BLaER1 (cell line): ENCODE results near the gene CUX1.
"Not testable (repeated sequence)": the region's sequence is repeated elsewhere in the genome, so short reads cannot be mapped to it uniquely, and the experiment has no call there.

Source experiments
- H3K27ac ChIP-seq: shearing (Covaris generic); formaldehyde crosslinking; 2 replicates; pipeline ENCODE4 v1.8.1; 2022
- H3K27me3 ChIP-seq: shearing (Covaris generic); formaldehyde crosslinking; 2 replicates; pipeline ENCODE4 v1.8.1; 2022
- H3K36me3 ChIP-seq: shearing (Covaris generic); formaldehyde crosslinking; 2 replicates; pipeline ENCODE4 v1.8.1; 2022
- H3K4me1 ChIP-seq: shearing (Covaris generic); formaldehyde crosslinking; 2 replicates; pipeline ENCODE4 v1.8.1; 2022
- H3K4me2 ChIP-seq: shearing (Covaris generic); formaldehyde crosslinking; 2 replicates; pipeline ENCODE4 v1.8.1; 2022
- H3K4me3 ChIP-seq: shearing (Covaris generic); formaldehyde crosslinking; 2 replicates; pipeline ENCODE4 v1.8.1; 2022
- H3K9ac ChIP-seq: shearing (Covaris generic); formaldehyde crosslinking; 2 replicates; pipeline ENCODE4 v1.8.1; 2022
- H3K9me3 ChIP-seq: shearing (Covaris generic); formaldehyde crosslinking; 2 replicates; pipeline ENCODE4 v1.8.1; 2022
- H4K20me1 ChIP-seq: shearing (Covaris generic); formaldehyde crosslinking; 2 replicates; pipeline ENCODE4 v1.8.1; 2022
- Cebpa-rat ChIP-seq: shearing (Covaris generic); IDR thresholded peaks from 2 replicates; pipeline ENCODE4 v1.8.1; 2022

CUX1 gene

DNA sequence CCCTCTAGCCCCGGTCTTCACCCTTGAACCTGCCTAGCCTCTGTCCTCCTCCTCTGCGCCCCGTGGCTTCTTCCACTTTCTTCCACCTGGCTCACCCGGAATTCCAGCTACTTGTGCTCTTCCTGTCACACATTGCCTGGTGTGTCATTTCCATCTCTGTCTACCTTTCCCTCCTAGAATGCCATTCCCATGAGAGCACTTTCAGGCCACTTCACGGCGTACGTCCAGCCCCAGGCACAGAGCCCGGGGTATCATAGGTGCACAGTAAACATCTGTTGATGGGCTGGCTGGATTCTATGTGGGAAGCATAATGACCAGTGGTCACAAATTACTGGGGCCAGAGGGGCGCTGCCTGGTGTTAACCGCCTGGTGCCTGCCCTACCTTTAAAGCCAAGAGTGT, 161.3 kb downstream of the CUX1 start:
- no peak overlapping the region for H3K4me3 ChIP-seq
- no peak overlapping the region for H3K9ac ChIP-seq
- H3K27me3 ChIP-seq, result no peaks in the 10 kb centered on the region
- H3K4me2 ChIP-seq, result peak overlapping the region; percentile 81
- no peaks in the 10 kb centered on the region for H3K9me3 ChIP-seq
- peak overlapping the region; percentile 81 for H3K27ac ChIP-seq
- TF ChIP-seq Cebpa-rat, result no peak
- H4K20me1 ChIP-seq, result no peaks in the 10 kb centered on the region
- H3K36me3 ChIP-seq, result peaks cover 16% of the 10 kb centered on the region
- H3K4me1 ChIP-seq, result peaks cover 99% of the 10 kb centered on the region

- Histone ChIP-seq H3K27me3 (no peaks in the 10 kb centered on the region), H3K4me1 (peaks cover 97% of the 10 kb centered on the region), H4K20me1 (no peaks in the 10 kb centered on the region), H3K4me3 (no peak overlapping the region), H3K4me2 (peak overlapping the region; percentile 31; the same call in 1 of the 2 replicates), H3K9ac (no peak overlapping the region), H3K36me3 (peaks cover 23% of the 10 kb centered on the region), H3K9me3 (no peaks in the 10 kb centered on the region), H3K27ac (peak overlapping the region; percentile 28; the same call in 1 of the 2 replicates)
- no peak for TF ChIP-seq Cebpa-rat
Measured at GRCh38 chr7:101983147-101983811, 165.9 kb downstream of the CUX1 start.

- Histone ChIP-seq H3K36me3 (peaks cover 16% of the 10 kb centered on the region; the same call in 1 of the 2 replicates), H3K4me2 (peak overlapping the region; percentile 94), H3K9me3 (no peaks in the 10 kb centered on the region), H4K20me1 (no peaks in the 10 kb centered on the region), H3K27me3 (no peaks in the 10 kb centered on the region), H3K9ac (peak overlapping the region; percentile 61; the same call in 1 of the 2 replicates), H3K27ac (peak overlapping the region; percentile 54), H3K4me1 (peaks cover 97% of the 10 kb centered on the region), H3K4me3 (no peak overlapping the region)
- TF ChIP-seq Cebpa-rat, result no peak
Measured at GRCh38 chr7:101984133-101984879, 166.9 kb downstream of the CUX1 start.

DNA sequence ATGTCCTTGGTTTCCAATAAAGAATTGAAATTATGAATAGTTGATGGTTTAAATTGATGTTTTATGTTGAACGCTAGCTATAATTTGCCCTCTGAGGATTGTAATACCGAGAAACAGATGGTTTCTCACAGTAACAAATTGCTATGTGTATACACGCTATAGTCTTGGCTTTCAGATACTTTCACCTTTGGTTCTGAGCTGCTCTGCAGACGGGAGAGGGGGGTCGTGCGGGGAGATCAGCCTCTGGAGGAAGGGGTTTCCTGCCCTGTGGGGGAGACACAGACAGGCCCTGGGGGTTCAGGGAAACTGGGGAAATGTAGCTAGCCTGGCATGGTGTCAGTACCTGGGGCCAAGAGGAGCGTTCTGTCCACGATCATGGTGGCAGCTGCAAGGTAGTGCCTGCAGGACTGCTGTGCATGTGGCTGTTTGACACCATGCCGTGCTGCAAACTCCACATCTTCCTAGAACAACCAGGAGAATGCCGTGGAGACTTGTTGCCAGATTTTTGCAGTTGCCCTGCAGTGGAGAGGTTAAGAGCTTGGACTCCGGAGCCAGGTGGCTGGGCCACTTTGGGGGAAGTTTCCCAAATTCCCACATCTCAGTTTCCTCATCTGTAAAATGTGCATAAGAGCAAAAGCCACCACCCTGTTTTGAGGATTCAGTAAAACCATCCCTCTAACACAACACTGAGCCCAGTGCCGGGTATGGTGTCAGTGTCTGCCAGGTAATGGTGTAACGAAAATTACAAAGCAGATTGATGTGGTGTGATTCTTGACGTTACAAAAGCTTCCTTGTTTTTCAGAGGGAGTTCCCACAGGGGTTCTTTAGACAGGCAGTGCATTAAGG, 167.9 kb downstream of the CUX1 start:
- H3K36me3 ChIP-seq, result peaks cover 16% of the 10 kb centered on the region; the same call in 1 of the 2 replicates
- no peaks in the 10 kb centered on the region for H3K9me3 ChIP-seq
- H3K9ac ChIP-seq, result peak overlapping the region; percentile 61
- peak overlapping the region; percentile 94 for H3K4me2 ChIP-seq
- H3K27me3 ChIP-seq, result no peaks in the 10 kb centered on the region
- H3K4me3 ChIP-seq, result no peak overlapping the region
- H3K4me1 ChIP-seq, result peaks cover 97% of the 10 kb centered on the region
- no peak for TF ChIP-seq Cebpa-rat
- peak overlapping the region; percentile 95 for H3K27ac ChIP-seq
- H4K20me1 ChIP-seq, result no peaks in the 10 kb centered on the region

DNA sequence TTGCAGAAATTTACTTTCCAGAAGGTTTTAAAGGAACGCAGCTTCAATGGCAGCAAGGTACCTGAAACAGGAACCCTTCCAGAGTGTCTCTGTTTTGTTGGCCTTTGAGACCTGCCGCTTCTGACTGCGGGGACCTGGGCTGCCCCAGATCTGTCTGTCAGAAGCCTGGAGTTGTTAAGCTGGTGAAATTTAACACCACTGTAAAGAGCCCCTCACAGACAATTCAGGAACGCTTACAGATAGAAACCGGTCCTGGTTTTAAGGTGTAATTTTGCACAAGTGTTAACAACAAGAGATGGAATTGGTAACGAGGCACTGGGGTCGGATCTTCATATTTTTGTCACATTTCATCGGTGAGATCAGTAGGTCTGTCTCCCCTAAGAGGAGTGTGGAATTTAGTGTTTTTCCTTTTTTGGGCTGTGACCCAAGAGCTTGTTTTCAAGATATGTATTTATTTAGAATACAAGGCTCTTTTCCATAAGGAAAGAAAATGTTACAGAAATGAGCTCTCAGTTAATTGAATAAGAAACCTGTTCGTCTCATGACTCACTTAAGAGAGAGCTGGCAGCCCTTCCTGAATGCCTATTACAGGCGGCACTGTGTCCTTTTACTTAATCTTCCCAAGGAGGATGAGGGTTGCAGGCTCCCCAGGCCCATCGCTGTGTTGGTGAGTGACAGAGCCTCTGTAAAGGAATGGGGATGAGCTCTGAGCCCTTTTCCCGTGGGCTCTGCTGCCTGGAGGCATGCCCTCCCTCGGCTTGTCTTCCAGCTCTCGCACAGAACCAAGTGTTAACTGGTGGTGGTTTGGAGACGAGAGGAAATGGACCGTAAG, 168.7 kb downstream of the CUX1 start:
- peaks cover 16% of the 10 kb centered on the region; the same call in 1 of the 2 replicates for H3K36me3 ChIP-seq
- H3K9ac ChIP-seq, result peak overlapping the region; percentile 61
- H3K9me3 ChIP-seq, result no peaks in the 10 kb centered on the region
- H4K20me1 ChIP-seq, result no peaks in the 10 kb centered on the region
- TF ChIP-seq Cebpa-rat, result no peak
- peaks cover 97% of the 10 kb centered on the region for H3K4me1 ChIP-seq
- no peak overlapping the region for H3K4me3 ChIP-seq
- H3K27ac ChIP-seq, result peak overlapping the region; percentile 95
- no peaks in the 10 kb centered on the region for H3K27me3 ChIP-seq
- H3K4me2 ChIP-seq, result peak overlapping the region; percentile 94

DNA sequence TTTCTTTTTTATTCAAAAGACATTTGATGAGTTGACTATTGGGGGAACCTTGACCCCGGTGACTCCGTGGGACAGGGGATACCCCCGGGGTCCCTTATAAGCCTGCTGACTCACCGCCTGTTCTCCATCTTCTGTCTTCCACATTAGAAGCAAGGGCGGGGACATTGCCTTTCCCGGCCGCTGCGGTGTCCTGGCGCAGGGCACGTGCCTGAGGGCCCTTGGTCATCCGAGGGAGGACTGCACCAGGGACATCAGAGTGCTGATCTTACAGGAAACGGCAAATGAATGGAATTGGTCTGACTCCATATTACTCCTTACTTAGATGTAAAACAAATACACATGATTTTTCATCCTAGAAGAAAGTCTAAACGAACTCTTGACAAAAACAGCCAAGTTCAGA, 170.1 kb downstream of the CUX1 start:
- no peaks in the 10 kb centered on the region for H4K20me1 ChIP-seq
- H3K9ac ChIP-seq, result peak overlapping the region; percentile 61; the same call in 1 of the 2 replicates
- peaks cover 97% of the 10 kb centered on the region for H3K4me1 ChIP-seq
- H3K4me3 ChIP-seq, result no peak overlapping the region
- TF ChIP-seq Cebpa-rat, result no peak
- peak overlapping the region; percentile 94 for H3K4me2 ChIP-seq
- peak overlapping the region; percentile 95 for H3K27ac ChIP-seq
- H3K27me3 ChIP-seq, result no peaks in the 10 kb centered on the region
- H3K36me3 ChIP-seq, result peaks cover 16% of the 10 kb centered on the region; the same call in 1 of the 2 replicates
- no peaks in the 10 kb centered on the region for H3K9me3 ChIP-seq

DNA sequence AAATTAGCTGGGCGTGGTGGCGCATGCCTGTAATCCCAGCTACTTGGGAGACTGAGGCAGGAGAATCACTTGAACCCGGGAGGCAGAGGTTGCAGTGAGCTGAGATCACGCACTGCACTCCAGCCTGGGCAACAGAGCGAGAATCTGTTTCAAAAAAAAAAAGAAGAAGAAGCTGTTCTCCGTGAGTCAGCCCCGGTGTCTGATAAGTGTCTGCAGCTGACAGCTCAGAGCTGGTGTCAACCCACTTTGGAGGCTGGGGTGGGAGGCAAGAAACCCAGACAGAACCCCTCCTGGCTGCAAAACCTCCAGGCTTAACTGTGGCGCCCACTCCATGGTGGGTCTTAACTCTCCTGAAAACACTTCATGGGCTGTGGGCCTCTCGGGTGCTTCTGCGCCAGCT, 170.6 kb downstream of the CUX1 start:
- H3K9me3 ChIP-seq, H3K27me3 ChIP-seq, H4K20me1 ChIP-seq, H3K4me3 ChIP-seq: not testable (repeated sequence)
- peak overlapping the region; percentile 75 for H3K9ac ChIP-seq
- peaks cover 98% of the 10 kb centered on the region for H3K4me1 ChIP-seq
- H3K27ac ChIP-seq, result peak overlapping the region; percentile 95
- peaks cover 16% of the 10 kb centered on the region; the same call in 1 of the 2 replicates for H3K36me3 ChIP-seq
- peak overlapping the region; percentile 94 for H3K4me2 ChIP-seq

GRCh38 chr7:101988513-101988912, 171.1 kb downstream of the CUX1 start:
- Histone ChIP-seq H3K4me2 (peak overlapping the region; percentile 94), H3K4me3 (no peak overlapping the region; the same call in 1 of the 2 replicates), H4K20me1 (no peaks in the 10 kb centered on the region), H3K4me1 (peaks cover 98% of the 10 kb centered on the region), H3K9ac (peak overlapping the region; percentile 75), H3K27ac (peak overlapping the region; percentile 95), H3K9me3 (no peaks in the 10 kb centered on the region), H3K27me3 (no peaks in the 10 kb centered on the region), H3K36me3 (peaks cover 12% of the 10 kb centered on the region; the same call in 1 of the 2 replicates)
- TF ChIP-seq Cebpa-rat, result no peak

- Histone ChIP-seq H3K27ac (peak overlapping the region; percentile 95), H3K27me3 (no peaks in the 10 kb centered on the region)
Measured at GRCh38 chr7:101989101-101989500, 171.7 kb downstream of the CUX1 start.

More at GRCh38 chr7:101989101-101989500, 171.7 kb downstream of the CUX1 start:
- peak overlapping the region; percentile 94 for H3K4me2 ChIP-seq
- peaks cover 100% of the 10 kb centered on the region for H3K4me1 ChIP-seq
- H4K20me1 ChIP-seq, result no peaks in the 10 kb centered on the region
- H3K9ac ChIP-seq, result peak overlapping the region; percentile 75; the same call in 1 of the 2 replicates
- TF ChIP-seq Cebpa-rat, result no peak
- no peaks in the 10 kb centered on the region for H3K9me3 ChIP-seq
- H3K36me3 ChIP-seq, result peaks cover 12% of the 10 kb centered on the region; the same call in 1 of the 2 replicates
- H3K4me3 ChIP-seq, result no peak overlapping the region; the same call in 1 of the 2 replicates
